ENCODE measurements around the gene MTFP1.

The MTFP1 gene

GRCh38 chr22:30432096-30432495 is 6.5 kb downstream of the MTFP1 start:
- Histone ChIP-seq H3K9ac (ENCODE audit: low read depth, low read length, poor library complexity, severe bottlenecking) (no peak overlapping the region), H3K4me2 (ENCODE audit: low read depth, low read length, poor library complexity, severe bottlenecking) (no peak overlapping the region), H3K9me3 (ENCODE audit: insufficient read depth, low read depth, low read length) (no peaks in the 10 kb centered on the region), H3F3A (ENCODE audit: low read depth) (peaks cover 18% of the 10 kb centered on the region), H3K36me3 (ENCODE audit: insufficient read depth, low read length) (peaks cover 17% of the 10 kb centered on the region; the same call in 1 of the 2 replicates), H4K20me1 (ENCODE audit: insufficient read depth, low read length, poor library complexity, severe bottlenecking) (peaks cover 10% of the 10 kb centered on the region), H3K27me3 (ENCODE audit: insufficient read depth, low read length, poor library complexity, severe bottlenecking) (peaks cover 47% of the 10 kb centered on the region), H2AFZ (ENCODE audit: low read length) (no peak overlapping the region), H3K4me1 (ENCODE audit: insufficient read depth, low read length, poor library complexity, severe bottlenecking) (peaks cover 19% of the 10 kb centered on the region), H3K79me2 (ENCODE audit: insufficient read depth, low read length) (peaks cover 10% of the 10 kb centered on the region; the same call in 1 of the 2 replicates), H3K4me3 (ENCODE audit: low read length, poor library complexity, severe bottlenecking) (no peak overlapping the region), H3K9me2 (replicated peaks; ENCODE audit: low read depth, low read length) (no peaks in the 10 kb centered on the region)
- no peak for TF ChIP-seq EZH2phosphoT487 (IDR thresholded peaks at IDR 0.05; ENCODE audit: borderline replicate concordance)
- TF ChIP-seq, protein P1, sequence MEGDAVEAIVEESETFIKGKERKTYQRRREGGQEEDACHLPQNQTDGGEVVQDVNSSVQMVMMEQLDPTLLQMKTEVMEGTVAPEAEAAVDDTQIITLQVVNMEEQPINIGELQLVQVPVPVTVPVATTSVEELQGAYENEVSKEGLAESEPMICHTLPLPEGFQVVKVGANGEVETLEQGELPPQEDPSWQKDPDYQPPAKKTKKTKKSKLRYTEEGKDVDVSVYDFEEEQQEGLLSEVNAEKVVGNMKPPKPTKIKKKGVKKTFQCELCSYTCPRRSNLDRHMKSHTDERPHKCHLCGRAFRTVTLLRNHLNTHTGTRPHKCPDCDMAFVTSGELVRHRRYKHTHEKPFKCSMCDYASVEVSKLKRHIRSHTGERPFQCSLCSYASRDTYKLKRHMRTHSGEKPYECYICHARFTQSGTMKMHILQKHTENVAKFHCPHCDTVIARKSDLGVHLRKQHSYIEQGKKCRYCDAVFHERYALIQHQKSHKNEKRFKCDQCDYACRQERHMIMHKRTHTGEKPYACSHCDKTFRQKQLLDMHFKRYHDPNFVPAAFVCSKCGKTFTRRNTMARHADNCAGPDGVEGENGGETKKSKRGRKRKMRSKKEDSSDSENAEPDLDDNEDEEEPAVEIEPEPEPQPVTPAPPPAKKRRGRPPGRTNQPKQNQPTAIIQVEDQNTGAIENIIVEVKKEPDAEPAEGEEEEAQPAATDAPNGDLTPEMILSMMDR (conservative IDR thresholded peaks at IDR 0.05; ENCODE audit: low read length) = no peak

DNA sequence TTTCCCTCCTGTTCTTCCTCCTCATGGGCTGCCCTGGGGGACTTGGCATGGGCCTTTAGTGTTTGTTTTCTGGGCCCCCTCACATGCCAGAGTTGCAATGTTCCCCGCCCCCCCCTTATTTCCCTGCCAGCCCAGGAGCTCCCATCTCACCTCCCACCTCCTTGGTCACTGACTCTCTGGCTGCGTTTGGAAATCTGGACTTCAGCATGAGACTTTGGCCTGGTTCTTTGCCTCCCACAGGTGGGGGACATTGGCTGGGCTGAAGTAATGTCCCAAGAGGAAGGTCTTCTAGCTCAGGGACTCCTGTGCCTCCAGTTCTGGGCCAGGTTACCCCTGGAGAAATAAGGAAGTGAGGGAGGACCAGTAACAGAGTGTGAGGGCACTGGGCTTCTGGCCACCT is 7.0 kb downstream of the MTFP1 start:
- Histone ChIP-seq H3K9ac (ENCODE audit: low read depth, low read length, poor library complexity, severe bottlenecking) (no peak overlapping the region), H2AFZ (ENCODE audit: low read length) (no peak overlapping the region), H4K20me1 (ENCODE audit: insufficient read depth, low read length, poor library complexity, severe bottlenecking) (peaks cover 5% of the 10 kb centered on the region), H3K36me3 (ENCODE audit: insufficient read depth, low read length) (peaks cover 14% of the 10 kb centered on the region; the same call in 1 of the 2 replicates), H3K4me3 (ENCODE audit: low read length, poor library complexity, severe bottlenecking) (no peak overlapping the region), H3K4me2 (ENCODE audit: low read depth, low read length, poor library complexity, severe bottlenecking) (no peak overlapping the region), H3K79me2 (ENCODE audit: insufficient read depth, low read length) (peaks cover 5% of the 10 kb centered on the region; the same call in 1 of the 2 replicates), H3K9me2 (replicated peaks; ENCODE audit: low read depth, low read length) (no peaks in the 10 kb centered on the region), H3F3A (ENCODE audit: low read depth) (peaks cover 18% of the 10 kb centered on the region), H3K4me1 (ENCODE audit: insufficient read depth, low read length, poor library complexity, severe bottlenecking) (peaks cover 16% of the 10 kb centered on the region), H3K9me3 (ENCODE audit: insufficient read depth, low read depth, low read length) (no peaks in the 10 kb centered on the region), H3K27me3 (ENCODE audit: insufficient read depth, low read length, poor library complexity, severe bottlenecking) (peaks cover 51% of the 10 kb centered on the region)
- TF ChIP-seq, protein P1 (conservative IDR thresholded peaks at IDR 0.05; ENCODE audit: low read length) = no peak
- TF ChIP-seq EZH2phosphoT487 (IDR thresholded peaks at IDR 0.05; ENCODE audit: borderline replicate concordance) = no peak

DNA sequence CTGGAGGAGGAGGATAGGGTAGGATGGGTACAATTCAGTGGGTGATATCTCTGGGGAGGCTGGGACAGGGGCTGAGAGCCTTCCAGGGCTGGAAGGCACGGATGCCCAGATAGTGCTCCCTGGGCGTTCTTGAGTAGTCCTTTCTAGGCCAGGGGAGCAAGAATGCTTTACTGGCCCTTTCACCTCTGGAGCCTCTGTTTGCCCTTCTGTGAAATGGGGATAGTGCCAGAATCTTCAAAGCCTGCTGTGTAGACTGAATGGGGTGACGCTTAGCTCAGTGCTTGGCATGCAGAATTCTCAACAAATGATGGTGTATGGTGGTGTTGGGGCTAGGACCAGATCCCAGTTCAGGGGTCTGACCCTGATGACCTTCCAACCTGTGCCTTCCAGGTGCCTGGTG is 7.7 kb downstream of the MTFP1 start:
- Histone ChIP-seq H4K20me1 (ENCODE audit: insufficient read depth, low read length, poor library complexity, severe bottlenecking) (no peaks in the 10 kb centered on the region), H3K4me1 (ENCODE audit: insufficient read depth, low read length, poor library complexity, severe bottlenecking) (peaks cover 16% of the 10 kb centered on the region), H2AFZ (ENCODE audit: low read length) (no peak overlapping the region), H3K36me3 (ENCODE audit: insufficient read depth, low read length) (peaks cover 8% of the 10 kb centered on the region; the same call in 1 of the 2 replicates), H3K79me2 (ENCODE audit: insufficient read depth, low read length) (no peaks in the 10 kb centered on the region), H3F3A (ENCODE audit: low read depth) (peaks cover 18% of the 10 kb centered on the region), H3K9me2 (replicated peaks; ENCODE audit: low read depth, low read length) (no peaks in the 10 kb centered on the region), H3K27me3 (ENCODE audit: insufficient read depth, low read length, poor library complexity, severe bottlenecking) (peaks cover 58% of the 10 kb centered on the region), H3K9ac (ENCODE audit: low read depth, low read length, poor library complexity, severe bottlenecking) (no peak overlapping the region), H3K4me3 (ENCODE audit: low read length, poor library complexity, severe bottlenecking) (no peak overlapping the region), H3K4me2 (ENCODE audit: low read depth, low read length, poor library complexity, severe bottlenecking) (no peak overlapping the region), H3K9me3 (ENCODE audit: insufficient read depth, low read depth, low read length) (no peaks in the 10 kb centered on the region)
- TF ChIP-seq, protein P1 (conservative IDR thresholded peaks at IDR 0.05; ENCODE audit: low read length) = no peak
- no peak for TF ChIP-seq EZH2phosphoT487 (IDR thresholded peaks at IDR 0.05; ENCODE audit: borderline replicate concordance)
